OCI-LY3 (cell line): ENCODE data around the gene CFAP410.
A peak's percentile ranks its signal among the peaks of the same experiment; 100 is the strongest.

Experiments used
- H2AFZ ChIP-seq: fragments of 200-600, 300-600 bp; shearing (Covaris generic); 2 replicates; pipeline ENCODE4 v1.6.0; 2014; ENCODE audit warnings: antibody characterized with exemption, low read depth, low read length
- H3K27ac ChIP-seq: fragments of 200-600, 300-600 bp; sonication (generic); 2 replicates; pipeline ENCODE4 v1.5.1; 2014; ENCODE audit warnings: mild to moderate bottlenecking, low read length, moderate library complexity, mixed read lengths
- H3K27me3 ChIP-seq: fragments of 200-600, 300-600 bp; sonication (generic); 2 replicates; pipeline ENCODE4 v1.6.1; 2014; ENCODE audit warnings: low read depth, low read length, mixed read lengths
- H3K36me3 ChIP-seq: fragments of 200-600, 300-600 bp; sonication (generic); replicated peaks from 2 replicates; pipeline ENCODE3; 2014; ENCODE audit warnings: low read depth, low read length, mixed read lengths
- H3K4me1 ChIP-seq: fragments of 300-600, 200-600 bp; sonication (generic); 2 replicates; pipeline ENCODE4 v1.6.1; 2014; ENCODE audit warnings: low read length, mixed read lengths
- H3K4me2 ChIP-seq: fragments of 200-600, 300-600 bp; sonication (generic); 2 replicates; pipeline ENCODE4 v1.6.1; 2014; ENCODE audit warnings: low read length, mixed read lengths
- H3K4me3 ChIP-seq: fragments of 300-600, 200-600 bp; sonication (generic); 2 replicates; pipeline ENCODE4 v1.5.1; 2014; ENCODE audit warnings: antibody characterized with exemption, mild to moderate bottlenecking, low read length, moderate library complexity
- H3K79me2 ChIP-seq: fragments of 300-600, 200-600 bp; shearing (Covaris generic); 2 replicates; pipeline ENCODE4 v1.6.1; 2014; ENCODE audit warnings: mild to moderate bottlenecking, low read length, mixed read lengths
- H3K9ac ChIP-seq: fragments of 300-600, 200-600 bp; shearing (Covaris generic); 2 replicates; pipeline ENCODE4 v1.6.0; 2014; ENCODE audit warnings: mild to moderate bottlenecking, low read length, moderate library complexity
- H3K9me3 ChIP-seq: fragments of 200-600, 300-600 bp; shearing (Covaris generic); 2 replicates; pipeline ENCODE4 v1.6.1; 2014; ENCODE audit warnings: low read length, mixed read lengths; ENCODE audit not compliant: insufficient read depth
- H4K20me1 ChIP-seq: fragments of 200-600, 300-600 bp; sonication (generic); 2 replicates; pipeline ENCODE4 v1.6.1; 2016; ENCODE audit warnings: low read length, mixed read lengths; ENCODE audit not compliant: insufficient read depth
- CTCF ChIP-seq: fragments of 200-600, 300-600 bp; sonication (generic); IDR thresholded peaks from 2 replicates; pipeline ENCODE4 v1.5.1; 2014; ENCODE audit warnings: antibody characterized with exemption, low read length, low read depth
- EZH2phosphoT487 ChIP-seq: fragments of 200-600 bp; shearing (Covaris generic); IDR thresholded peaks from 2 replicates; pipeline ENCODE4 v1.6.1; 2018; ENCODE audit warnings: antibody characterized with exemption, mixed run types, low read depth

CFAP410 gene

GRCh38 chr21:44338971-44339910 lies at the start of gene CFAP410:
CFAP410 (minus strand) TSS chr21:44339390; CDS start chr21:44339194, 196 bp downstream.
- no peak for TF ChIP-seq EZH2phosphoT487
- no peak for TF ChIP-seq CTCF
- H3K4me2 ChIP-seq = peak within 1 kb of the TSS; percentile 99

GRCh38 chr21:44384968-44385367 lies 45.8 kb upstream of the CFAP410 start:
- no peaks in the 10 kb centered on the region for H3K9me3 ChIP-seq
- H3K4me2 ChIP-seq = no peak overlapping the region
- TF ChIP-seq EZH2phosphoT487 (no peak), CTCF (no peak)
- no peaks in the 10 kb centered on the region for H4K20me1 ChIP-seq
- H3K27ac ChIP-seq = no peak overlapping the region
- no peaks in the 10 kb centered on the region for H3K4me1 ChIP-seq
- no peaks in the 10 kb centered on the region for H3K27me3 ChIP-seq
- no peak overlapping the region for H3K9ac ChIP-seq
- H3K36me3 ChIP-seq = peaks cover 56% of the 10 kb centered on the region
- no peaks in the 10 kb centered on the region for H3K79me2 ChIP-seq
- H3K4me3 ChIP-seq = no peak overlapping the region
- H2AFZ ChIP-seq = no peak overlapping the region

More at GRCh38 chr21:44338971-44339910, at the start of gene CFAP410:
- Histone ChIP-seq H3K27me3 (no peaks in the 10 kb centered on the region), H3K79me2 (no peaks in the 10 kb centered on the region), H3K4me3 (peak within 1 kb of the TSS; percentile 96), H3K9me3 (no peaks in the 10 kb centered on the region), H3K36me3 (no peaks in the 10 kb centered on the region), H2AFZ (no peak within 1 kb of the TSS), H3K4me1 (peaks cover 12% of the 10 kb centered on the region), H3K9ac (peak within 1 kb of the TSS; percentile 93), H4K20me1 (peaks cover 4% of the 10 kb centered on the region), H3K27ac (peak within 1 kb of the TSS; percentile 78)

GRCh38 chr21:44383216-44383615 lies 44.0 kb upstream of the CFAP410 start:
- H3K4me3 ChIP-seq = no peak overlapping the region
- TF ChIP-seq EZH2phosphoT487 (no peak), CTCF (no peak)
- H3K27ac ChIP-seq = no peak overlapping the region
- no peak overlapping the region for H2AFZ ChIP-seq
- H4K20me1 ChIP-seq = no peaks in the 10 kb centered on the region
- no peak overlapping the region for H3K4me2 ChIP-seq
- H3K4me1 ChIP-seq = no peaks in the 10 kb centered on the region
- no peaks in the 10 kb centered on the region for H3K79me2 ChIP-seq
- no peak overlapping the region for H3K9ac ChIP-seq
- H3K27me3 ChIP-seq = no peaks in the 10 kb centered on the region
- peaks cover 56% of the 10 kb centered on the region for H3K36me3 ChIP-seq
- H3K9me3 ChIP-seq = no peaks in the 10 kb centered on the region

- TF ChIP-seq CTCF (no peak), EZH2phosphoT487 (no peak)
- H3K4me2 ChIP-seq = no peak overlapping the region
- H3K36me3 ChIP-seq = peaks cover 56% of the 10 kb centered on the region
- no peak overlapping the region for H3K4me3 ChIP-seq
- no peaks in the 10 kb centered on the region for H3K9me3 ChIP-seq
- no peaks in the 10 kb centered on the region for H4K20me1 ChIP-seq
- no peak overlapping the region for H3K27ac ChIP-seq
- no peaks in the 10 kb centered on the region for H3K27me3 ChIP-seq
- no peak overlapping the region for H3K9ac ChIP-seq
- no peaks in the 10 kb centered on the region for H3K4me1 ChIP-seq
- H3K79me2 ChIP-seq = no peaks in the 10 kb centered on the region
- H2AFZ ChIP-seq = no peak overlapping the region
Observed at GRCh38 chr21:44382536-44382935, 43.3 kb upstream of the CFAP410 start.
